Lower lobe of right lung (tissue), 2 donors: ENCODE results near the gene FRMPD4. TPM values are rescaled to one million over a fixed set of nuclear protein-coding genes. Genes with fewer than 3 reads are reported as not detected.

ENCODE experiments used
- ATAC-seq, 2 donors: fragments of 200-7000 bp; cut with Tn5 transposase; one replicate each; pipeline ENCODE4 v1.9.1; 2020 to 2022; ENCODE audit warnings: mild to moderate bottlenecking in 2 of 2, moderate library complexity in 2 of 2
- DNase-seq: peaks from one replicate; pipeline ENCODE4 v3.0.0-alpha.2; 2020
- H3K27ac ChIP-seq: fragments of 200-600 bp; one replicate; pipeline ENCODE4 v1.8.0; 2022
- H3K27me3 ChIP-seq: fragments of 200-600 bp; one replicate; pipeline ENCODE4 v1.8.0; 2022; ENCODE audit warnings: low read depth
- H3K36me3 ChIP-seq: fragments of 200-600 bp; one replicate; pipeline ENCODE4 v1.8.0; 2022; ENCODE audit warnings: mild to moderate bottlenecking
- H3K4me1 ChIP-seq: fragments of 200-600 bp; one replicate; pipeline ENCODE4 v1.8.0; 2022
- H3K4me3 ChIP-seq: fragments of 200-600 bp; one replicate; pipeline ENCODE4 v1.8.0; 2022; ENCODE audit warnings: mild to moderate bottlenecking
- H3K9me3 ChIP-seq: fragments of 200-600 bp; one replicate; pipeline ENCODE4 v1.8.0; 2022
- intact Hi-C: fragments of 100-400 bp; cut with DNase I; formaldehyde crosslinking; loops from one replicate; pipeline ENCODE4 v1.11.0; 2022
- total RNA-seq: library from RNA; stranded (reverse); fragmentation: NEBNext Ultra II Directional; extraction: Animal tissue kit (Norgen Biotek cat#: 25700); gene quantifications from one replicate; pipeline ENCODE4 v1.2.1, GENCODE V29; 2021
- TF ChIP-seq, protein P1 (sequence below): fragments of 200-600 bp; IDR thresholded peaks from one replicate; pipeline ENCODE4 v1.8.0; 2022; ENCODE audit warnings: antibody characterized with exemption, mild to moderate bottlenecking
- donor health status: DM: no; HTN: yes; CAD: no; lungs with severe emphysema.

The FRMPD4 gene
- total RNA-seq, 1 donor from 2014 or later: 0.15 TPM

DNA sequence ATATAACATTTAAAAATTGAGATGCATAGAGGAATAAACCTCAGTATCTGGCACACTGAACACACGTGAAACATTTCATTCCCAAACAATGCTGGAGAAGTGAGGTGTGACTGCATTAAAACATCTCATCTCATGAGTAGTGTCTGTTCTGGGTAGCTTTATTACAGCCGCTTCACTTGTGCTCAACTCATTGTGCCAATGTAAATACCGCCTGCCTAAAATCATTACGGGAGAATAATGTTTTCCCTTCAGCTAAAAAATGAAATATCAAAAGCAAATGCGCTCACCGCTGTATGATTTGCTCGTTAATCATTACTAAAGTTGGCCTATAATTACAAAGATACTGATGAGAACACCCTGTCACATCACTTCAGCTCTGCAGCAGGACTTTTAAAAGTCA lies 542.8 kb downstream of the FRMPD4 start:
- no peaks in the 10 kb centered on the region for H3K4me1 ChIP-seq
- no peaks in the 10 kb centered on the region for H3K36me3 ChIP-seq
- DNase-seq: no peak
- TF ChIP-seq, protein P1, sequence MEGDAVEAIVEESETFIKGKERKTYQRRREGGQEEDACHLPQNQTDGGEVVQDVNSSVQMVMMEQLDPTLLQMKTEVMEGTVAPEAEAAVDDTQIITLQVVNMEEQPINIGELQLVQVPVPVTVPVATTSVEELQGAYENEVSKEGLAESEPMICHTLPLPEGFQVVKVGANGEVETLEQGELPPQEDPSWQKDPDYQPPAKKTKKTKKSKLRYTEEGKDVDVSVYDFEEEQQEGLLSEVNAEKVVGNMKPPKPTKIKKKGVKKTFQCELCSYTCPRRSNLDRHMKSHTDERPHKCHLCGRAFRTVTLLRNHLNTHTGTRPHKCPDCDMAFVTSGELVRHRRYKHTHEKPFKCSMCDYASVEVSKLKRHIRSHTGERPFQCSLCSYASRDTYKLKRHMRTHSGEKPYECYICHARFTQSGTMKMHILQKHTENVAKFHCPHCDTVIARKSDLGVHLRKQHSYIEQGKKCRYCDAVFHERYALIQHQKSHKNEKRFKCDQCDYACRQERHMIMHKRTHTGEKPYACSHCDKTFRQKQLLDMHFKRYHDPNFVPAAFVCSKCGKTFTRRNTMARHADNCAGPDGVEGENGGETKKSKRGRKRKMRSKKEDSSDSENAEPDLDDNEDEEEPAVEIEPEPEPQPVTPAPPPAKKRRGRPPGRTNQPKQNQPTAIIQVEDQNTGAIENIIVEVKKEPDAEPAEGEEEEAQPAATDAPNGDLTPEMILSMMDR: no peak
- intact Hi-C loops: no loop called here
- no peak overlapping the region for H3K4me3 ChIP-seq
- no peaks in the 10 kb centered on the region for H3K27me3 ChIP-seq
- H3K27ac ChIP-seq: no peak overlapping the region
- ATAC-seq: no peak
- H3K9me3 ChIP-seq: no peaks in the 10 kb centered on the region

DNA sequence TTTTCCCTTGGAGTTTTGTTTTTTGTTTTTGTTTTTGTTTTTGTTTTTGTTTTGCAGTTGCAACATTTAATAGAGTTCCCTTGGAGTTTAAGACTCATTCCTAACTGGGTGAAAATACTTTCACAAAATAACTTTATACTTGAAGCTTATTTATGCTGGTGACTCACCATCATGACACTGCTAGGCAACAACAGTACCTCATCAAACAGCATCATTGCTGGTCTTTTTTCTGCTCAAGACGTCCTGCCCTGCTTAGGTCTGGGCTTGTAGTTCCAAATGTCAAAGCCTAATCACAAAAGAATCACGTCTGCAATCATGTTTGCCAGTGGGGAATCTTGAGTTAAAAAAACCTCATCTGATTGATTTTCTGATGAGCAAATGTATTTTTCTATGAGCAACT lies 547.3 kb downstream of the FRMPD4 start:
- intact Hi-C loops: no loop called here
- H3K9me3 ChIP-seq: no peaks in the 10 kb centered on the region
- no peak for DNase-seq
- H3K27ac ChIP-seq: no peak overlapping the region
- no peak for ATAC-seq
- TF ChIP-seq, protein P1: no peak
- no peaks in the 10 kb centered on the region for H3K4me1 ChIP-seq
- H3K36me3 ChIP-seq: no peaks in the 10 kb centered on the region
- no peaks in the 10 kb centered on the region for H3K27me3 ChIP-seq
- no peak overlapping the region for H3K4me3 ChIP-seq

GRCh38 chrX:12686331-12686730 lies 548.1 kb downstream of the FRMPD4 start:
- H3K27ac ChIP-seq: no peak overlapping the region
- DNase-seq (no peak), ATAC-seq (no peak)
- no peaks in the 10 kb centered on the region for H3K9me3 ChIP-seq
- H3K27me3 ChIP-seq: no peaks in the 10 kb centered on the region
- H3K4me1 ChIP-seq: no peaks in the 10 kb centered on the region
- intact Hi-C loops: no loop called here
- TF ChIP-seq, protein P1: no peak
- H3K4me3 ChIP-seq: no peak overlapping the region
- no peaks in the 10 kb centered on the region for H3K36me3 ChIP-seq

GRCh38 chrX:12690646-12691045 lies 552.4 kb downstream of the FRMPD4 start:
- intact Hi-C loops: no loop called here

GRCh38 chrX:12693754-12694153 lies 555.5 kb downstream of the FRMPD4 start:
- intact Hi-C loops: no loop called here
- TF ChIP-seq, protein P1: no peak

More at GRCh38 chrX:12690646-12691045, 552.4 kb downstream of the FRMPD4 start:
- Histone ChIP-seq H3K4me1 (no peaks in the 10 kb centered on the region), H3K27me3 (no peaks in the 10 kb centered on the region), H3K27ac (no peak overlapping the region), H3K9me3 (no peaks in the 10 kb centered on the region), H3K36me3 (no peaks in the 10 kb centered on the region), H3K4me3 (no peak overlapping the region)
- TF ChIP-seq, protein P1: no peak
- ATAC-seq (no peak), DNase-seq (no peak)

DNA sequence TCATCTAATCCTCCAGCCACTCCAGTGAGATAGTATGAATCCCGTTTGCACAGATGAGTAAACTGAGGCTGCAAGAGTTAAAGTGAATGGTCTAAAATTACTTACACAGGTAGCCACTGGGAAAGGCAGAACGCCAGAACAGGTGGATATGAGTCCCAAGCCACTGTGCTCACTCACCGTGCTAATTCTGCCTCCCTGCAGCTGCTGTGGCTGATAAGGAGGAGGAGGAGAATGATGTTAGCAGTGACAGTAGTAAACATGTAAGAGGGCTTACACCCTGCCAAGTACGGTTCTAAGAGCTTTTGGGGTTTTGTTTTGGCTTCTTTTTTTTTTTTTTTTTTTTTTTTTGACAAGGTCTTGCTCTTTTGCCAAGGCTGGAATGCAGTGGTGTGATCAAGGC lies 562.5 kb downstream of the FRMPD4 start:
- intact Hi-C loops: loop anchor here (10.0 kb wide), 1 partner anchor 616 kb away; no protein-coding TSS in a partner anchor
- Histone ChIP-seq H3K36me3 (no peaks in the 10 kb centered on the region), H3K9me3 (no peaks in the 10 kb centered on the region), H3K27ac (no peak overlapping the region), H3K4me3 (no peak overlapping the region), H3K4me1 (no peaks in the 10 kb centered on the region), H3K27me3 (no peaks in the 10 kb centered on the region)
- TF ChIP-seq, protein P1: no peak
- ATAC-seq: no peak
- DNase-seq: no peak

More at GRCh38 chrX:12693754-12694153, 555.5 kb downstream of the FRMPD4 start:
- Histone ChIP-seq H3K27ac (no peak overlapping the region), H3K27me3 (no peaks in the 10 kb centered on the region), H3K36me3 (no peaks in the 10 kb centered on the region), H3K9me3 (no peaks in the 10 kb centered on the region), H3K4me3 (no peak overlapping the region), H3K4me1 (no peaks in the 10 kb centered on the region)
- no peak for DNase-seq
- no peak for ATAC-seq
